Activated T-helper 9 cell treated with anti-CD3 and anti-CD28 coated beads, Interleukin-2, amount 50 U/mL, for 16 hours (primary cell): ENCODE measurements around the gene FAM227B.
"Not testable (repeated sequence)": the region's sequence is repeated elsewhere in the genome, so short reads cannot be mapped to it uniquely, and the experiment has no call there.

Experiments used
- DNase-seq: peaks from one replicate; pipeline ENCODE4 v3.0.0-alpha.2; 2020; ENCODE audit warnings: low read depth

Gene FAM227B

GRCh38 chr15:49494842-49495241, 125.8 kb downstream of the FAM227B start:
- no peak for DNase-seq

- DNase-seq: no peak
Observed at GRCh38 chr15:49492830-49493229, 127.8 kb downstream of the FAM227B start.

GRCh38 chr15:49492151-49492550, 128.5 kb downstream of the FAM227B start:
- DNase-seq: no peak

GRCh38 chr15:49490966-49491365, 129.7 kb downstream of the FAM227B start:
- DNase-seq: no peak

- not testable (repeated sequence) for DNase-seq
Observed at GRCh38 chr15:49485401-49485800, 135.2 kb downstream of the FAM227B start.

GRCh38 chr15:49478982-49479381, 141.6 kb downstream of the FAM227B start:
- DNase-seq: not testable (repeated sequence)

GRCh38 chr15:49478021-49478420, 142.6 kb downstream of the FAM227B start:
- DNase-seq: not testable (repeated sequence)

- DNase-seq: no peak
Observed at GRCh38 chr15:49473031-49473430, 147.6 kb downstream of the FAM227B start.

GRCh38 chr15:49472338-49472737, 148.3 kb downstream of the FAM227B start:
- no peak for DNase-seq

GRCh38 chr15:49471733-49472132, 148.9 kb downstream of the FAM227B start:
- DNase-seq: no peak

- not testable (repeated sequence) for DNase-seq
Observed at GRCh38 chr15:49471248-49471647, 149.4 kb downstream of the FAM227B start.

- no peak for DNase-seq
Observed at GRCh38 chr15:49468481-49468839, 152.2 kb downstream of the FAM227B start.

- no peak for DNase-seq
Observed at GRCh38 chr15:49467746-49468480, 152.7 kb downstream of the FAM227B start.

- no peak for DNase-seq
Observed at GRCh38 chr15:49466119-49466518, 154.5 kb downstream of the FAM227B start.

GRCh38 chr15:49464522-49464921, 156.1 kb downstream of the FAM227B start:
- DNase-seq: no peak

GRCh38 chr15:49462232-49462844, 158.3 kb downstream of the FAM227B start:
- no peak for DNase-seq

GRCh38 chr15:49460411-49460941, 160.1 kb downstream of the FAM227B start:
- DNase-seq: no peak

GRCh38 chr15:49458145-49458544, 162.5 kb downstream of the FAM227B start:
- no peak for DNase-seq

GRCh38 chr15:49456166-49456565, 164.5 kb downstream of the FAM227B start:
- no peak for DNase-seq

GRCh38 chr15:49452595-49452994, 168.0 kb downstream of the FAM227B start:
- DNase-seq: no peak

- no peak for DNase-seq
Observed at GRCh38 chr15:49441816-49442215, 178.8 kb downstream of the FAM227B start.

GRCh38 chr15:49441356-49441755, 179.3 kb downstream of the FAM227B start:
- DNase-seq: no peak

- no peak for DNase-seq
Observed at GRCh38 chr15:49439678-49440395, 180.8 kb downstream of the FAM227B start.
